CD4-positive, alpha-beta T cell treated with Interleukin-1 beta for 1 hour (primary cell): ENCODE results near the gene VOPP1.

Source experiments
- DNase-seq, 2 donors: peaks; one replicate each; pipeline ENCODE4 v3.0.0-alpha.2; 2020 to 2022

Gene VOPP1

GRCh38 chr7:55552320-55553023, 19.8 kb downstream of the VOPP1 start:
- DNase-seq: peak in 1 of 2 donors; percentile 61

GRCh38 chr7:55550841-55551537, 21.3 kb downstream of the VOPP1 start:
- DNase-seq: no peak

- DNase-seq: no peak
These were observed 22.2 kb downstream of the VOPP1 start for GRCh38 chr7:55550010-55550663.

- DNase-seq: no peak
These were observed 22.8 kb downstream of the VOPP1 start for GRCh38 chr7:55549457-55549856.

GRCh38 chr7:55548295-55548731, 24.0 kb downstream of the VOPP1 start:
- DNase-seq: no peak

GRCh38 chr7:55546814-55547213, 25.5 kb downstream of the VOPP1 start:
- peak in 1 of 2 donors; percentile 43 for DNase-seq

GRCh38 chr7:55545496-55545895, 26.8 kb downstream of the VOPP1 start:
- no peak for DNase-seq

GRCh38 chr7:55540226-55540858, 32.0 kb downstream of the VOPP1 start:
- DNase-seq: no peak

- no peak for DNase-seq
These were observed 32.9 kb downstream of the VOPP1 start for GRCh38 chr7:55539380-55539779.

GRCh38 chr7:55538538-55538937, 33.8 kb downstream of the VOPP1 start:
- no peak for DNase-seq

- DNase-seq: no peak
These were observed 34.8 kb downstream of the VOPP1 start for GRCh38 chr7:55537458-55537990.

- DNase-seq: no peak
These were observed 35.5 kb downstream of the VOPP1 start for GRCh38 chr7:55536619-55537457.

GRCh38 chr7:55535617-55536016, 36.7 kb downstream of the VOPP1 start:
- no peak for DNase-seq

GRCh38 chr7:55534916-55535590, 37.2 kb downstream of the VOPP1 start:
- no peak for DNase-seq

GRCh38 chr7:55534262-55534915, 37.9 kb downstream of the VOPP1 start:
- DNase-seq: peak; percentile 51 to 85

GRCh38 chr7:55533729-55534080, 38.6 kb downstream of the VOPP1 start:
- DNase-seq: no peak

GRCh38 chr7:55533050-55533728, 39.1 kb downstream of the VOPP1 start:
- DNase-seq: peak; percentile 82 to 88

- DNase-seq: no peak
These were observed 40.0 kb downstream of the VOPP1 start for GRCh38 chr7:55532150-55532917.

GRCh38 chr7:55531536-55531935, 40.8 kb downstream of the VOPP1 start:
- no peak for DNase-seq

- no peak for DNase-seq
These were observed 45.0 kb downstream of the VOPP1 start for GRCh38 chr7:55527307-55527706.
